Right lobe of liver (tissue), 4 donors: ENCODE results near the gene FTO.

Experiments
- POLR2A ChIP-seq: fragments of 450-650 bp; IDR thresholded peaks from one replicate; pipeline ENCODE4 v1.6.1; 2017; ENCODE audit warnings: antibody characterized with exemption, mild to moderate bottlenecking
- TF ChIP-seq, protein P1 (sequence below), 4 donors: fragments of 200-600 bp in 3 of 4; fragments of 450-650 bp in 1 of 4; IDR thresholded peaks; one replicate each; pipeline versions ENCODE4 v1.5.1 to v1.8.0; 2016 to 2022; ENCODE audit warnings: antibody characterized with exemption in 4 of 4, mild to moderate bottlenecking in 2 of 4
- donor health status: DM: no; HTN: no; CAD: no.
- donor health status: DM: no; HTN: no; CAD: no.
- donor health status: DM: no; HTN: yes; CAD: no.

DNA sequence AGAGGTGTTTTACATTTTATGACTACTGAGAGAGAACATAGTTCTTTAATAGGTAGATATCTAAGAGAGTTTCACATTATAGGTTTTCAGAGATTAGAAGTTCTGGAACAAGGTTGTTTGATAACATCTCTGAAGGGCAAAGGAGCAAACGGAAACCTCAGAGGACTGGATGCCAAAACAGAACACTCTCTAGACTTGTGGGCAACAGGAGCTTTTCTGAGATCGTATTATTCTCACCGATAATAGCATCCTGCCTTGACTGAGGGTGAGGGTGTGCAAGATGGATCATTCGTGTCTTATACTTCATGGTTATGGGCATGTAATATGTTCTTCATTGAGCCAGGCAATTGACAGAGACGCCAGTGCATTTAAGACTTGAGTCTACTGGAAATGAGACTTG lies 347.9 kb downstream of the FTO start:
- no peak for TF ChIP-seq POLR2A
- TF ChIP-seq, protein P1, sequence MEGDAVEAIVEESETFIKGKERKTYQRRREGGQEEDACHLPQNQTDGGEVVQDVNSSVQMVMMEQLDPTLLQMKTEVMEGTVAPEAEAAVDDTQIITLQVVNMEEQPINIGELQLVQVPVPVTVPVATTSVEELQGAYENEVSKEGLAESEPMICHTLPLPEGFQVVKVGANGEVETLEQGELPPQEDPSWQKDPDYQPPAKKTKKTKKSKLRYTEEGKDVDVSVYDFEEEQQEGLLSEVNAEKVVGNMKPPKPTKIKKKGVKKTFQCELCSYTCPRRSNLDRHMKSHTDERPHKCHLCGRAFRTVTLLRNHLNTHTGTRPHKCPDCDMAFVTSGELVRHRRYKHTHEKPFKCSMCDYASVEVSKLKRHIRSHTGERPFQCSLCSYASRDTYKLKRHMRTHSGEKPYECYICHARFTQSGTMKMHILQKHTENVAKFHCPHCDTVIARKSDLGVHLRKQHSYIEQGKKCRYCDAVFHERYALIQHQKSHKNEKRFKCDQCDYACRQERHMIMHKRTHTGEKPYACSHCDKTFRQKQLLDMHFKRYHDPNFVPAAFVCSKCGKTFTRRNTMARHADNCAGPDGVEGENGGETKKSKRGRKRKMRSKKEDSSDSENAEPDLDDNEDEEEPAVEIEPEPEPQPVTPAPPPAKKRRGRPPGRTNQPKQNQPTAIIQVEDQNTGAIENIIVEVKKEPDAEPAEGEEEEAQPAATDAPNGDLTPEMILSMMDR (IDR thresholded peaks at IDR 0.05), result no peak
